A549 (cell line): ENCODE measurements around the gene CALHM3. TPM values are rescaled to one million over a fixed set of nuclear protein-coding genes. Genes with fewer than 3 reads are reported as not detected.
A peak's percentile ranks its signal among the peaks of the same experiment; 100 is the strongest.

ENCODE experiments used
- ATAC-seq, 2 experiments: fragments of 200-7000 bp in 1 of 2; fragments of >200 bp in 1 of 2; cut with Nextera tagmentation in 1 of 2; cut with Tn5 transposase in 1 of 2; 3 replicates each; pipeline versions ENCODE4 v1.8.0 to v1.9.1; 2018 to 2020; ENCODE audit warnings: mild to moderate bottlenecking in 1 of 2, moderate library complexity in 1 of 2
- CTCF ChIA-PET: fragments of 300-600 bp; sonication (Branson Sonifier 250); formaldehyde crosslinking; extraction: SDS; loops from one replicate; lab custom pipeline; 2021; ENCODE audit warnings: antibody characterized with exemption, inconsistent platforms; lab: Yijun Ruan, JAX
- POLR2A ChIA-PET: fragments of 350-600 bp; formaldehyde crosslinking; extraction: SDS; loops from one replicate; lab custom pipeline; 2021; ENCODE audit warnings: antibody characterized with exemption, inconsistent platforms; lab: Yijun Ruan, JAX
- DNase-seq, 2 experiments: peaks; one replicate each; pipeline versions ENCODE4 v3.0.0 to v3.0.0-alpha.2; 2011 to 2016; ENCODE audit warnings: low read depth in 1 of 2, low spot score in 1 of 2
- FAIRE-seq: peaks from 2 replicates; lab custom pipeline; 2011; peaks lifted over from hg19 to GRCh38; lab: Jason Lieb, UNC
- H3K27ac ChIP-seq, 2 experiments: fragments of >200 bp; sonication (Bioruptor Twin); formaldehyde crosslinking; 3 replicates each; pipeline ENCODE4 v1.5.1; 2016 to 2017
- H3K4me1 ChIP-seq: fragments of >200 bp; sonication (Bioruptor Twin); formaldehyde crosslinking; 3 replicates; pipeline ENCODE4 v1.6.1; 2016
- H3K4me2 ChIP-seq: fragments of >200 bp; sonication (Bioruptor Twin); formaldehyde crosslinking; 3 replicates; pipeline ENCODE4 v1.6.1; 2016
- H3K4me3 ChIP-seq: fragments of >200 bp; sonication (Bioruptor Twin); formaldehyde crosslinking; 3 replicates; pipeline ENCODE4 v1.5.1; 2016
- H3K9me3 ChIP-seq: fragments of >200 bp; sonication (Bioruptor Twin); formaldehyde crosslinking; 3 replicates; pipeline ENCODE4 v1.6.1; 2016
- BCL3 ChIP-seq: fragments of >200 bp; sonication (Bioruptor Twin); formaldehyde crosslinking; IDR thresholded peaks from 3 replicates; pipeline ENCODE4 v1.6.1; 2016
- CHD2 ChIP-seq: fragments of 150-350 bp; IDR thresholded peaks from 2 replicates; pipeline ENCODE4 v1.6.1; 2014; ENCODE audit warnings: low read length; ENCODE audit not compliant: partially characterized antibody
- EHF ChIP-seq: fragments of 250-450 bp; sonication (Bioruptor Pico); IDR thresholded peaks from 2 replicates; pipeline ENCODE4 v1.5.0; 2020; ENCODE audit warnings: mild to moderate bottlenecking
- FOSL2 ChIP-seq, 2 experiments: fragments of 450-650 bp in 1 of 2; fragments of >200 bp in 1 of 2; sonication (Bioruptor Twin) in 1 of 2; formaldehyde crosslinking; IDR thresholded peaks; 2 replicates each; pipeline versions ENCODE4 v1.5.0 to v1.6.1; 2016 to 2020; ENCODE audit warnings: mild to moderate bottlenecking in 1 of 2, moderate library complexity in 1 of 2
- HDAC2 ChIP-seq: fragments of 200-600 bp; sonication (generic); IDR thresholded peaks from 2 replicates; pipeline ENCODE4 v1.6.1; 2016
- HES2 ChIP-seq: fragments of >200 bp; sonication (Bioruptor Twin); formaldehyde crosslinking; IDR thresholded peaks from 2 replicates; pipeline ENCODE4 v1.6.1; 2016
- HOXB5 ChIP-seq: fragments of 250-450 bp; sonication (Bioruptor Pico); IDR thresholded peaks from 2 replicates; pipeline ENCODE4 v1.5.0; 2020; ENCODE audit warnings: mild to moderate bottlenecking, moderate library complexity
- KDM1A ChIP-seq: fragments of 200-600 bp; sonication (generic); IDR thresholded peaks from 2 replicates; pipeline ENCODE4 v1.6.1; 2016; ENCODE audit warnings: low read depth, mild to moderate bottlenecking
- KDM5A ChIP-seq: fragments of 200-600 bp; sonication (generic); IDR thresholded peaks from 2 replicates; pipeline ENCODE4 v1.6.1; 2016; ENCODE audit warnings: antibody characterized with exemption, mild to moderate bottlenecking
- MAX ChIP-seq: IDR thresholded peaks from 2 replicates; pipeline ENCODE4 v1.6.1; 2012
- RCOR1 ChIP-seq: fragments of 150-350 bp; IDR thresholded peaks from 2 replicates; pipeline ENCODE4 v1.6.1; 2014; ENCODE audit warnings: antibody characterized with exemption, low read length, low read depth
- RNF2 ChIP-seq: fragments of 200-600 bp; sonication (generic); IDR thresholded peaks from 2 replicates; pipeline ENCODE4 v1.6.1; 2016; ENCODE audit warnings: low read depth, mild to moderate bottlenecking, antibody characterized with exemption, moderate library complexity, borderline replicate concordance
- SMC3 ChIP-seq: fragments of >200 bp; sonication (Bioruptor Twin); formaldehyde crosslinking; IDR thresholded peaks from 3 replicates; pipeline ENCODE4 v1.6.1; 2018; ENCODE audit warnings: inconsistent platforms
- SREBF2 ChIP-seq: fragments of 450-650 bp; IDR thresholded peaks from 2 replicates; pipeline ENCODE4 v1.6.1; 2014; ENCODE audit warnings: mild to moderate bottlenecking, moderate library complexity
- TP53 ChIP-seq: fragments of 250-450 bp; sonication (Bioruptor Pico); IDR thresholded peaks from 2 replicates; pipeline ENCODE4 v1.5.0; 2021; ENCODE audit warnings: mild to moderate bottlenecking, moderate library complexity
- ZSCAN20 ChIP-seq: fragments of 250-450 bp; sonication (Bioruptor Pico); IDR thresholded peaks from 2 replicates; pipeline ENCODE4 v1.8.0; 2022; ENCODE audit warnings: mild to moderate bottlenecking, moderate library complexity
- WGBS: methylation state at CpG from one replicate; pipeline ENCODE4 v1.1.6; 2017; ENCODE audit errors: missing lambda C conversion rate; 5-methylcytosine and 5-hydroxymethylcytosine counted together
- polyA plus RNA-seq, 4 experiments: library from polyadenylated mRNA; depleted of rRNA in 3 of 4; stranded (reverse); fragments of >200 nt; fragmentation: RNase III in 1 of 4; extraction: RNeasy Plus Mini Kit Qiagen cat#74134 plus additional on column Dnase treatment in 1 of 4; gene quantifications; 2 replicates in 3 of 4; 3 replicates in 1 of 4; pipeline ENCODE4 v1.2.3, GENCODE V29; 2011 to 2017
- TF ChIP-seq, protein P1 (sequence below): fragments of 150-350 bp; IDR thresholded peaks from 2 replicates; pipeline ENCODE4 v1.6.1; 2014; ENCODE audit warnings: low read depth, mild to moderate bottlenecking, low read length
- TF ChIP-seq, protein P2 (sequence below): IDR thresholded peaks from 2 replicates; pipeline ENCODE4 v1.6.1; 2012

Gene CALHM3
- polyA plus RNA-seq, 2 of the 4 experiments (the other 2 are of a cell fraction), result 0.08 to 0.21 TPM

DNA sequence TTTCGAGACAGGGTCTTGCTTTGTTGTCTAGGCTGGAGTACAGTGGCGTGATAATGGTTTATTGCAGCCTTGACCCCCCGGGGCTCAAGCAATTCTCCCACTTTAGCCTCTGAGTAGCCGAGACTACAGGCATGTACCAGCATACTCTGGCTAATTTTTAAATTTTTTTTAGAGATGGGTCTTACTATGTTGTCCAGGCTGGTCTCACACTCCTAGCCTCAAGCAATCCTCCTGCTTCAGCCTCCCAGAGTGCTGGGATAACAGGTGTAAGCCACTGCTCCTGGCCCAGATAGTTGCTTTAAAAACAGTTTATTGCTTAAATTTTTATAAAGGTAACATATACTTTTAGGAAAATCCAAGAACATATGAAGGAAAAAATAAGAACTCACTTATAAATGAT is 40.8 kb upstream of the CALHM3 start (continued):
- TF ChIP-seq CHD2, result no peak
- TF ChIP-seq HES2, result no peak
- no peak for TF ChIP-seq KDM5A

DNA sequence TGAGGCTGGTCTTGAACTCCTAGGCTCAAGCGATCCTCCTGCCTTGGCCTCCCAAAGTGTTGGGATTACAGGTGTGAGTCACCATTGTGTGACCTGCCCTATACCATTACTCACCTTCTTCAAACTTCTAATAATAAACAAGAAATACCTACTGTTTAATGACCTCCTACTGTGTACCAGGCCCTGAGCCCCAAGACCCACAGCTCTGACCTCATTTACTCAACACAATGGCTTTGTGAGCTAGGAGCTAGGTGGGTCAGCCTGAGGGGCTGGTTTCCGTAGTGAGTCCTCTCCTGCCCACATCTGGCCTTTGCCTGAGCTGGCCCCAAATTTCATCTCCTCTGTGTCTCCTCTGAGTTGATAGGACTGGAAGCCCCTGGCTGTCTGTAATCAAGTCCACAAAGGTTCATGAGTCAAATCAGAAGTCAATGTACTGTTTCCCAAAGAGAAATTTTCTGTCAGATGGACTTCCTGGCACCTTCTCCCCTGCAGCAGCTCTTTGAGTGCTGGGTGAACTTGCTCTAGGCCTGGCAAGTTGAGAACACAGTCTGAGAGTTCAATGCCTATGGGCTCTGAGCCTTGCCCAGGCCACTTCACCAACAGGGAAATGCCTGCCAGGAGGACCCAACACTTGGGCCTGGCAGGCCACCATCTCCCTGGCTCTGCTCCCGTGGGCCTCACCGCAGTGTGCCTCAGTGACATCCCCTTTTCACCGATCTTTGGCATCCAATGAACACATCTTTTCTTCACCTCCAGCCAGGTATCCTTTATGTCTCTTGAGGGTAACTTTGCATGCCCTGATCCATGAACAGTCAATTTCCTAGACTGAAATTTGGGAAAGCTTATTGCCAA is 38.4 kb upstream of the CALHM3 start:
- 89% methylated on average over 5 of the region's 5 CpGs for WGBS
- ChIA-PET CTCF (interaction anchor here (0.5 to 0.9 kb wide), 3 partner anchors 12 to 48 kb away, joined by 3 to 4 read pairs (median 3); no protein-coding TSS in a partner anchor), POLR2A (interaction anchor here (0.6 kb wide), 1 partner anchor 18 kb away, joined by 11 read pairs; no protein-coding TSS in a partner anchor)
- ATAC-seq, result no peak
- Histone ChIP-seq H3K27ac (no peak overlapping the region), H3K4me2 (no peak overlapping the region), H3K9me3 (no peaks in the 10 kb centered on the region), H3K4me1 (no peaks in the 10 kb centered on the region), H3K4me3 (no peak overlapping the region)
- no peak for DNase-seq
- TF ChIP-seq ZSCAN20 (CRISPR knock-in tag) (no peak), FOSL2 (IDR thresholded peaks at IDR 0.05) (no peak), FOSL2 (CRISPR knock-in tag; IDR thresholded peaks at IDR 0.05) (peak; percentile 38; the same call in 1 of the 2 replicates)
- FAIRE-seq, result no peak

- 74% methylated on average over 5 of the region's 5 CpGs for WGBS
- ChIA-PET POLR2A (no interaction called here), CTCF (interaction anchor here (2.1 kb wide), 1 partner anchor 79 kb away, joined by 4 read pairs; no protein-coding TSS in a partner anchor)
- Histone ChIP-seq H3K4me3 (no peak overlapping the region), H3K4me1 (no peaks in the 10 kb centered on the region), H3K9me3 (no peaks in the 10 kb centered on the region), H3K27ac (no peak overlapping the region), H3K4me2 (no peak overlapping the region)
- ATAC-seq (no peak), DNase-seq (no peak), FAIRE-seq (no peak)
- TF ChIP-seq SREBF2 (no peak), HES2 (no peak), RNF2 (no peak)
- TF ChIP-seq, protein P1, sequence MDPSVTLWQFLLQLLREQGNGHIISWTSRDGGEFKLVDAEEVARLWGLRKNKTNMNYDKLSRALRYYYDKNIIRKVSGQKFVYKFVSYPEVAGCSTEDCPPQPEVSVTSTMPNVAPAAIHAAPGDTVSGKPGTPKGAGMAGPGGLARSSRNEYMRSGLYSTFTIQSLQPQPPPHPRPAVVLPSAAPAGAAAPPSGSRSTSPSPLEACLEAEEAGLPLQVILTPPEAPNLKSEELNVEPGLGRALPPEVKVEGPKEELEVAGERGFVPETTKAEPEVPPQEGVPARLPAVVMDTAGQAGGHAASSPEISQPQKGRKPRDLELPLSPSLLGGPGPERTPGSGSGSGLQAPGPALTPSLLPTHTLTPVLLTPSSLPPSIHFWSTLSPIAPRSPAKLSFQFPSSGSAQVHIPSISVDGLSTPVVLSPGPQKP, result no peak
Observed at GRCh38 chr10:103514244-103514643, 35.2 kb upstream of the CALHM3 start.

DNA sequence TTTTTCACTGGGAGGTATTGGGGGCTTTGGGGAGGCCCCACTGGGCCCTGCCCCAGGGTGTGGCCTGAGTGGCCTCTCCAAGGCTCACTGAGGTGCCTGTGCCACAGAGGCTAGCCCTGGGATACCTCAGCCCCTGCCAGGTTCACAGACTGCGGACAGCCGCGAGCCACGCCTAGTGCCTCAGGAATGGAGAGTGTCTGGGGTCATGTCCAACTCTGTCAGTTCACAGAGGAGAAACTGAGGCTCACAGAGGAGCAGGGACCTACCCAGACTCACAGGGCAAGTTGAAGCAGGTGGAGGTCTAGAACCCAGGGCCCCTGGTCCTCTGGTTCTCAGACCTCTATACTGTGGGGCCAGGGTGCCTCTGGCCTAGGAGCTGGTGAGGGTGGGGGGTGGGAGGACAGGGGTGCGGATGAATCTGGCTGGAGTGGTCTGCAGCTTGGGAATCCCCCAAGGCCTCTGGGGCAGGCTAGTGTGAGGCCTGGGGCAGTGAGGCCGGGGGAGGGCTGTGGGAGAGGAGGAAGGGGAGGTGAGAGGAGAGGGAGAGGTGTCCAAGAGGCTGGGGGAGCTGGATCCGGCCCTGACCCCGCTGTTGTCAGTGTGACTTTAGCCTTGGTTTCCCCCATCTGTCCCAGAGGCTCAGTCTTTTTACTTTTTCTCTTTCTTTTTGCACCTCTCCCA is 34.5 kb upstream of the CALHM3 start:
- ATAC-seq, result no peak
- no peak for FAIRE-seq
- 86% methylated on average over 4 of the region's 8 CpGs for WGBS
- Histone ChIP-seq H3K4me1 (no peaks in the 10 kb centered on the region), H3K27ac (no peak overlapping the region), H3K4me2 (no peak overlapping the region), H3K4me3 (no peak overlapping the region), H3K9me3 (no peaks in the 10 kb centered on the region)
- TF ChIP-seq TP53 (CRISPR knock-in tag), result no peak
- TF ChIP-seq KDM1A, result no peak
- DNase-seq, result no peak
- CTCF ChIA-PET, result interaction anchor here (2.1 kb wide), 1 partner anchor 80 kb away, joined by 4 read pairs; no protein-coding TSS in a partner anchor
- POLR2A ChIA-PET, result no interaction called here

- no peak overlapping the region for H3K27ac ChIP-seq
- no peak for DNase-seq
- H3K4me2 ChIP-seq, result no peak overlapping the region
- no peaks in the 10 kb centered on the region for H3K4me1 ChIP-seq
- TF ChIP-seq HOXB5 (CRISPR knock-in tag) (no peak), BCL3 (no peak), HDAC2 (no peak), SMC3 (no peak), MAX (no peak), EHF (no peak), RCOR1 (no peak)
- TF ChIP-seq, protein P2, sequence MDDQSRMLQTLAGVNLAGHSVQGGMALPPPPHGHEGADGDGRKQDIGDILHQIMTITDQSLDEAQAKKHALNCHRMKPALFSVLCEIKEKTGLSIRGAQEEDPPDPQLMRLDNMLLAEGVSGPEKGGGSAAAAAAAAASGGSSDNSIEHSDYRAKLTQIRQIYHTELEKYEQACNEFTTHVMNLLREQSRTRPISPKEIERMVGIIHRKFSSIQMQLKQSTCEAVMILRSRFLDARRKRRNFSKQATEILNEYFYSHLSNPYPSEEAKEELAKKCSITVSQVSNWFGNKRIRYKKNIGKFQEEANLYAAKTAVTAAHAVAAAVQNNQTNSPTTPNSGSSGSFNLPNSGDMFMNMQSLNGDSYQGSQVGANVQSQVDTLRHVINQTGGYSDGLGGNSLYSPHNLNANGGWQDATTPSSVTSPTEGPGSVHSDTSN, result no peak
- TF ChIP-seq, all 56 proteins: peak for 0
- no peak overlapping the region for H3K4me3 ChIP-seq
- ATAC-seq, result no peak
- ChIA-PET POLR2A (no interaction called here), CTCF (interaction anchor here (1.2 to 2.1 kb wide), 2 partner anchors 30 to 80 kb away, joined by 3 to 4 read pairs; no protein-coding TSS in a partner anchor)
- H3K9me3 ChIP-seq, result no peaks in the 10 kb centered on the region
- 71% methylated on average over 11 of the region's 13 CpGs for WGBS
- no peak for FAIRE-seq
Observed at GRCh38 chr10:103512591-103513379, 33.7 kb upstream of the CALHM3 start.
